Fibroblast of lung (primary cell): ENCODE results near the gene PPP3R2. TPM values are rescaled to one million over a fixed set of nuclear protein-coding genes. Genes with fewer than 3 reads are reported as not detected.

Source experiments
- DNase-seq, 2 donors: peaks; one replicate each; pipeline versions ENCODE4 v3.0.0 to v3.0.0-alpha.2; 2010; ENCODE audit warnings: low read depth in 2 of 2
- H2AFZ ChIP-seq: 2 replicates; pipeline ENCODE4 v1.5.1; 2012; ENCODE audit warnings: low read length, control low read depth, inconsistent platforms
- H3K27ac ChIP-seq: 2 replicates; pipeline ENCODE4 v1.5.1; 2011; ENCODE audit warnings: low read length, control low read depth; ENCODE audit not compliant: insufficient read depth
- H3K27me3 ChIP-seq: 2 replicates; pipeline ENCODE4 v1.5.1; 2011; ENCODE audit warnings: mild to moderate bottlenecking, low read length; ENCODE audit not compliant: control insufficient read depth, insufficient read depth
- H3K36me3 ChIP-seq: 2 replicates; pipeline ENCODE4 v1.5.1; 2011; ENCODE audit warnings: low read length; ENCODE audit not compliant: control insufficient read depth, insufficient read depth
- H3K4me1 ChIP-seq: 2 replicates; pipeline ENCODE4 v1.5.1; 2011; ENCODE audit warnings: low read length; ENCODE audit not compliant: control insufficient read depth, insufficient read depth; ENCODE audit errors: extremely low read depth
- H3K4me2 ChIP-seq: 2 replicates; pipeline ENCODE4 v1.5.1; 2011; ENCODE audit warnings: low read length, control low read depth; ENCODE audit not compliant: insufficient read depth; ENCODE audit errors: extremely low read depth
- H3K4me3 ChIP-seq, 4 experiments: fragments of 200-600 bp in 1 of 4; sonication (generic) in 1 of 4; replicated peaks in 1 of 4; 2 replicates each; pipeline ENCODE4 v1.5.1; 2011 to 2016; ENCODE audit warnings: low read length in 4 of 4, low read depth in 3 of 4, mild to moderate bottlenecking in 3 of 4, control low read depth in 2 of 4, inconsistent platforms in 1 of 4, mixed read lengths in 1 of 4; ENCODE audit not compliant: insufficient read depth in 1 of 4; ENCODE audit errors: control extremely low read depth in 1 of 4
- H3K79me2 ChIP-seq: 2 replicates; pipeline ENCODE4 v1.5.1; 2012; ENCODE audit warnings: mild to moderate bottlenecking, low read length, inconsistent platforms; ENCODE audit not compliant: control insufficient read depth, insufficient read depth
- H3K9ac ChIP-seq: 2 replicates; pipeline ENCODE4 v1.5.1; 2011; ENCODE audit warnings: mild to moderate bottlenecking, low read length, control low read depth; ENCODE audit not compliant: insufficient read depth
- H3K9me3 ChIP-seq: 2 replicates; pipeline ENCODE4 v1.5.1; 2012; ENCODE audit warnings: low read depth, low read length; ENCODE audit not compliant: control insufficient read depth, insufficient read depth
- H4K20me1 ChIP-seq: 2 replicates; pipeline ENCODE4 v1.5.1; 2011; ENCODE audit warnings: low read length; ENCODE audit not compliant: control insufficient read depth, insufficient read depth; ENCODE audit errors: extremely low read depth
- CTCF ChIP-seq, 2 donors: IDR thresholded peaks in 1 of 2; conservative IDR thresholded peaks in 1 of 2; 1 replicate in 1 of 2; 2 replicates in 1 of 2; pipeline ENCODE4 v1.5.1; 2011 to 2012; ENCODE audit warnings: low read length in 2 of 2, control low read depth in 1 of 2, inconsistent platforms in 1 of 2, low read depth in 1 of 2, mild to moderate bottlenecking in 1 of 2
- EZH2 ChIP-seq: IDR thresholded peaks from 2 replicates; pipeline ENCODE4 v1.5.1; 2012; ENCODE audit warnings: low read length, control low read depth, mild to moderate bottlenecking; ENCODE audit errors: missing control alignments
- polyA plus RNA-seq, 2 donors: library from polyadenylated mRNA; depleted of rRNA in 1 of 2; stranded (reverse) in 1 of 2; unstranded in 1 of 2; fragments of >200 nt; gene quantifications; 2 replicates each; pipeline ENCODE4 v1.2.1, GENCODE V29; 2011 to 2012; ENCODE audit warnings: missing spikeins in 1 of 2
- total RNA-seq: library from RNA; depleted of rRNA; stranded (reverse); fragments of >200 nt; gene quantifications from 2 replicates; pipeline ENCODE4 v1.2.1, GENCODE V29; 2014

PPP3R2 gene
- total and polyA plus RNA-seq, 2 donors (not counting 1 experiment from before 2014, with no cell fraction given): not detected

GRCh38 chr9:101628173-101628572, 33.4 kb upstream of the PPP3R2 start:
- Histone ChIP-seq H3K79me2 (no peaks in the 10 kb centered on the region), H3K4me2 (no peak overlapping the region), H3K36me3 (no peaks in the 10 kb centered on the region), H2AFZ (no peak overlapping the region), H3K4me3 (no peak overlapping the region), H3K9me3 (no peaks in the 10 kb centered on the region), H4K20me1 (no peaks in the 10 kb centered on the region), H3K27ac (no peak overlapping the region), H3K27me3 (no peaks in the 10 kb centered on the region), H3K4me1 (no peaks in the 10 kb centered on the region), H3K9ac (no peak overlapping the region)
- no peak for TF ChIP-seq CTCF (conservative IDR thresholded peaks at IDR 0.05 in 1 of 2, IDR thresholded peaks at IDR 0.05 in 1 of 2; ENCODE audit: low read depth in 1 of 2, low read length in 2 of 2)
- TF ChIP-seq EZH2: no peak
- peak in 1 of 2 donors; percentile 8 for DNase-seq

- Histone ChIP-seq H2AFZ (no peak overlapping the region), H3K9ac (no peak overlapping the region)
- no peak for DNase-seq
These were observed 31.5 kb upstream of the PPP3R2 start for GRCh38 chr9:101626295-101626694.

GRCh38 chr9:101625876-101626275, 31.1 kb upstream of the PPP3R2 start:
- no peak for DNase-seq
- no peaks in the 10 kb centered on the region for H3K4me1 ChIP-seq
- TF ChIP-seq EZH2: no peak
- no peak for TF ChIP-seq CTCF (conservative IDR thresholded peaks at IDR 0.05 in 1 of 2, IDR thresholded peaks at IDR 0.05 in 1 of 2; ENCODE audit: low read depth in 1 of 2, low read length in 2 of 2)
- no peak overlapping the region for H2AFZ ChIP-seq
- H3K4me2 ChIP-seq: no peak overlapping the region
- H3K79me2 ChIP-seq: no peaks in the 10 kb centered on the region
- H3K27me3 ChIP-seq: no peaks in the 10 kb centered on the region
- H3K4me3 ChIP-seq: no peak overlapping the region
- no peaks in the 10 kb centered on the region for H3K36me3 ChIP-seq
- no peaks in the 10 kb centered on the region for H3K9me3 ChIP-seq
- no peaks in the 10 kb centered on the region for H4K20me1 ChIP-seq
- no peak overlapping the region for H3K27ac ChIP-seq
- no peak overlapping the region for H3K9ac ChIP-seq

More at GRCh38 chr9:101626295-101626694, 31.5 kb upstream of the PPP3R2 start:
- no peaks in the 10 kb centered on the region for H3K36me3 ChIP-seq
- no peaks in the 10 kb centered on the region for H3K79me2 ChIP-seq
- no peaks in the 10 kb centered on the region for H4K20me1 ChIP-seq
- no peak for TF ChIP-seq EZH2
- no peak for TF ChIP-seq CTCF (conservative IDR thresholded peaks at IDR 0.05 in 1 of 2, IDR thresholded peaks at IDR 0.05 in 1 of 2; ENCODE audit: low read depth in 1 of 2, low read length in 2 of 2)
- no peak overlapping the region for H3K4me3 ChIP-seq
- no peak overlapping the region for H3K27ac ChIP-seq
- H3K4me1 ChIP-seq: no peaks in the 10 kb centered on the region
- H3K9me3 ChIP-seq: no peaks in the 10 kb centered on the region
- H3K27me3 ChIP-seq: no peaks in the 10 kb centered on the region
- no peak overlapping the region for H3K4me2 ChIP-seq
